Liver (tissue), 9 donors: ENCODE data around the gene SNAPC2. TPM values are rescaled to one million over a fixed set of nuclear protein-coding genes. Genes with fewer than 3 reads are reported as not detected.

ENCODE experiments used
- DNase-seq: peaks from one replicate; pipeline ENCODE4 v3.0.0-alpha.2; 2017; ENCODE audit warnings: low spot score
- H3K27ac ChIP-seq, 2 donors: one replicate each; pipeline ENCODE4 v1.7.0; 2013; ENCODE audit warnings: inconsistent platforms in 2 of 2, low read length in 2 of 2, control low read depth in 1 of 2, low read depth in 1 of 2, mild to moderate bottlenecking in 1 of 2
- H3K27me3 ChIP-seq, 4 donors: one replicate each; pipeline versions ENCODE4 v1.6.1 to v1.7.0; 2013; ENCODE audit warnings: low read length in 3 of 4, inconsistent platforms in 1 of 4, mild to moderate bottlenecking in 1 of 4, moderate library complexity in 1 of 4; ENCODE audit not compliant: control insufficient read depth in 4 of 4, insufficient read depth in 4 of 4
- H3K36me3 ChIP-seq, 4 donors: one replicate each; pipeline versions ENCODE4 v1.6.1 to v1.7.0; 2013; ENCODE audit warnings: low read length in 3 of 4, mild to moderate bottlenecking in 3 of 4, low read depth in 1 of 4, moderate library complexity in 1 of 4; ENCODE audit not compliant: control insufficient read depth in 4 of 4, insufficient read depth in 3 of 4
- H3K4me1 ChIP-seq, 4 donors: one replicate each; pipeline versions ENCODE4 v1.6.1 to v1.7.0; 2013; ENCODE audit warnings: low read length in 3 of 4, mild to moderate bottlenecking in 3 of 4, moderate library complexity in 1 of 4; ENCODE audit not compliant: control insufficient read depth in 4 of 4, insufficient read depth in 4 of 4
- H3K4me3 ChIP-seq, 3 donors: one replicate each; pipeline versions ENCODE4 v1.6.1 to v1.7.0; 2013; ENCODE audit warnings: low read length in 3 of 3, control low read depth in 1 of 3, low read depth in 1 of 3, mild to moderate bottlenecking in 1 of 3
- H3K9ac ChIP-seq, 2 donors: one replicate each; pipeline ENCODE4 v1.7.0; 2013; ENCODE audit warnings: low read length in 2 of 2, mild to moderate bottlenecking in 2 of 2, moderate library complexity in 2 of 2, control low read depth in 1 of 2, low read depth in 1 of 2
- H3K9me3 ChIP-seq, 4 donors: one replicate each; pipeline versions ENCODE4 v1.6.1 to v1.7.0; 2013; ENCODE audit warnings: low read length in 3 of 4; ENCODE audit not compliant: control insufficient read depth in 4 of 4
- ATF3 ChIP-seq: IDR thresholded peaks from 2 replicates; pipeline ENCODE4 v1.6.1; 2016; ENCODE audit warnings: antibody characterized with exemption
- CTCF ChIP-seq: fragments of 150-350 bp; IDR thresholded peaks from 2 replicates; pipeline ENCODE4 v1.5.1; 2017; ENCODE audit warnings: improper control_type of control experiment, low read depth, low read length; ENCODE audit not compliant: missing input control
- EGR1 ChIP-seq, 2 donors: IDR thresholded peaks; 2 replicates each; pipeline ENCODE4 v1.6.1; 2016 to 2018; ENCODE audit warnings: antibody characterized with exemption in 2 of 2, low read depth in 2 of 2
- FOXA1 ChIP-seq: IDR thresholded peaks from 2 replicates; pipeline ENCODE4 v1.6.1; 2016; ENCODE audit warnings: antibody characterized with exemption
- GABPA ChIP-seq, 2 donors: IDR thresholded peaks in 1 of 2; conservative IDR thresholded peaks in 1 of 2; 2 replicates each; pipeline ENCODE4 v1.6.1; 2016; ENCODE audit warnings: antibody characterized with exemption in 2 of 2, mild to moderate bottlenecking in 1 of 2, moderate library complexity in 1 of 2
- HNF4A ChIP-seq, 2 donors: conservative IDR thresholded peaks; 2 replicates each; pipeline ENCODE4 v1.6.1; 2016; ENCODE audit warnings: antibody characterized with exemption in 2 of 2, mild to moderate bottlenecking in 2 of 2
- HNF4G ChIP-seq: IDR thresholded peaks from 2 replicates; pipeline ENCODE4 v1.6.1; 2016; ENCODE audit warnings: antibody characterized with exemption
- MAX ChIP-seq: IDR thresholded peaks from 2 replicates; pipeline ENCODE4 v1.6.1; 2016; ENCODE audit warnings: antibody characterized with exemption
- NR2F2 ChIP-seq: IDR thresholded peaks from 2 replicates; pipeline ENCODE4 v1.6.1; 2016; ENCODE audit warnings: antibody characterized with exemption
- RAD21 ChIP-seq, 2 donors: IDR thresholded peaks; 2 replicates each; pipeline ENCODE4 v1.6.1; 2016; ENCODE audit warnings: antibody characterized with exemption in 2 of 2, mild to moderate bottlenecking in 2 of 2
- REST ChIP-seq: IDR thresholded peaks from 2 replicates; pipeline ENCODE4 v1.6.1; 2016; ENCODE audit warnings: antibody characterized with exemption, mild to moderate bottlenecking
- RXRA ChIP-seq, 2 donors: IDR thresholded peaks; 2 replicates each; pipeline ENCODE4 v1.6.1; 2017 to 2018; ENCODE audit warnings: antibody characterized with exemption in 2 of 2, mild to moderate bottlenecking in 1 of 2
- SP1 ChIP-seq: IDR thresholded peaks from 2 replicates; pipeline ENCODE4 v1.6.1; 2018; ENCODE audit warnings: antibody characterized with exemption, mild to moderate bottlenecking
- TAF1 ChIP-seq: conservative IDR thresholded peaks from 2 replicates; pipeline ENCODE4 v1.6.1; 2016; ENCODE audit warnings: antibody characterized with exemption, mild to moderate bottlenecking
- YY1 ChIP-seq: IDR thresholded peaks from 2 replicates; pipeline ENCODE4 v1.6.1; 2016; ENCODE audit warnings: antibody characterized with exemption, mild to moderate bottlenecking
- ZBTB33 ChIP-seq: IDR thresholded peaks from 2 replicates; pipeline ENCODE4 v1.6.1; 2016; ENCODE audit warnings: antibody characterized with exemption
- WGBS: extraction: QIAGEN DNeasy Blood & Tissue Kit; methylation state at CpG from one replicate; pipeline ENCODE4 v1.1.7; 2013; 5-methylcytosine and 5-hydroxymethylcytosine counted together
- polyA plus RNA-seq, 2 donors: library from polyadenylated mRNA; stranded (reverse) in 1 of 2; unstranded in 1 of 2; fragments of 200-250 nt in 1 of 2; fragments of >200 nt in 1 of 2; fragmentation: Nextera tagmentation in 1 of 2; extraction: Ambion mirVana in 1 of 2; gene quantifications; one replicate each; pipeline versions ENCODE4 v1.2.1 to v1.2.3, GENCODE V29; 2013 to 2015
- total RNA-seq, 2 donors: library from RNA; depleted of rRNA; stranded (reverse); fragments of >200 nt; gene quantifications; one replicate each; pipeline ENCODE4 v1.2.3, GENCODE V29; 2014
- donor health status: healthy.
- donor health status: healthy.
- donor health status: healthy.
- donor health status: healthy.
- donor health status: healthy.

The SNAPC2 gene
- total and polyA plus RNA-seq, 4 donors: 2.8 to 7.1 (median 3.3) TPM

GRCh38 chr19:7909471-7910067 lies 10.6 kb upstream of the SNAPC2 start:
- Histone ChIP-seq H3K4me1 (peaks cover 8 to 25% (median 11%) of the 10 kb centered on the region in 4 donors), H3K27me3 (no peaks in the 10 kb centered on the region), H3K27ac (no peak overlapping the region), H3K9me3 (no peaks in the 10 kb centered on the region), H3K36me3 (peaks cover 0 to 27% (median 12%) of the 10 kb centered on the region in 4 donors), H3K4me3 (no peak overlapping the region), H3K9ac (no peak overlapping the region)
- 92% methylated on average over 21 of the region's 21 CpGs for WGBS
- TF ChIP-seq SP1 (no peak), EGR1 (IDR thresholded peaks at IDR 0.05; ENCODE audit: low read depth in 2 of 2) (no peak), ZBTB33 (no peak), MAX (no peak), ATF3 (no peak), HNF4G (no peak), FOXA1 (no peak), CTCF (no peak), RXRA (IDR thresholded peaks at IDR 0.05) (no peak), TAF1 (no peak), HNF4A (conservative IDR thresholded peaks at IDR 0.05) (no peak), YY1 (no peak)
- no peak for DNase-seq

- Histone ChIP-seq H3K27ac (no peak overlapping the region), H3K4me1 (peaks cover 0 to 19% (median 5%) of the 10 kb centered on the region in 4 donors), H3K4me3 (no peak overlapping the region), H3K27me3 (no peaks in the 10 kb centered on the region), H3K9me3 (no peaks in the 10 kb centered on the region), H3K9ac (no peak overlapping the region), H3K36me3 (peaks cover 0 to 27% (median 12%) of the 10 kb centered on the region in 4 donors)
- 92% methylated on average over 54 of the region's 54 CpGs for WGBS
- no peak for DNase-seq
- TF ChIP-seq ATF3 (no peak), GABPA (IDR thresholded peaks at IDR 0.05 in 1 of 2, conservative IDR thresholded peaks at IDR 0.05 in 1 of 2) (no peak), FOXA1 (no peak), ZBTB33 (no peak), RAD21 (IDR thresholded peaks at IDR 0.05) (no peak), SP1 (no peak), YY1 (no peak), NR2F2 (no peak), HNF4A (conservative IDR thresholded peaks at IDR 0.05) (no peak), REST (no peak), CTCF (no peak), TAF1 (no peak), HNF4G (no peak)
Measured at GRCh38 chr19:7910321-7911161, 9.6 kb upstream of the SNAPC2 start.
